T-helper 9 cell (primary cell): Measurements from ENCODE around the gene GCH1.
"Not testable (repeated sequence)": the region's sequence is repeated elsewhere in the genome, so short reads cannot be mapped to it uniquely, and the experiment has no call there.

Source experiments
- DNase-seq: peaks from one replicate; pipeline ENCODE4 v3.0.0-alpha.2; 2020

GCH1 gene

DNA sequence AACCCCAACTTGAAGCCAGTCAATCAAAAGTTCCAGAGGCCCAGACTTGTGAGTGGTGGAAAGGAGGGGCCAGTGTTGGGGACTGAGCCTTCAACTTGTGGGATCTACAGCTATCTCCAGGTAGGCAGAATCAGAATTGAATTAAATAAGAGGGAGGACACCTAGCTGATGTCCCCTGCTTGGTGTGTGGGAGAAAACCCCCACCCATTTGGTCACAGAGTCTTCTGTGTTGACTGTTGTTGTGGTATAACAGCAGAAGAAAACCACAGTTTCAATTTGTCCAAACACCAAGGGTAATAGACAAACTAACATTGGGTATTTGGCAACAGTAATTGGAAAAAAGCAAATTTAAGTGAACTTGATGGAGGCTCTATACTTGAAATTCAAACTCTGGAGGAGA, 3.4 kb upstream of the GCH1 start:
- DNase-seq: no peak

DNA sequence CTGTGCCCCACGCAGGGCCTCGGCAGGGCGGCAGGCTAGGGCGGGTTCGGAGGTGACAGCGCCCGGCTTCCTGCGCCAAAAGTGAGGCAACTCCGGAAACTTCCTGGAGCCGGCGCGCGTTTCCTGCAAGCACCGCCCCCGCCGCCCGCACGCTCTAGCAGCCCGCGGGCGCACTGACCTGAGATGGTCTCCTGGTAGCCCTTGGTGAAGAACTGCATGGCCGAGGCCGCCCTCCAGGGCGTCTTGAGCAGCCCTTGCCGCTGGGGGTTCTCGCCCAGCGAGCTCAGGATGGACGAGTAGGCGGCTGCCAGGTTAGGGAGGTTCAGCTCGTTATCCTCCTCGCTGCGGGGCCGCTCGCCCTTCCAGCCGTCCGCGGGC, 494 bp downstream of the GCH1 start:
- peak; percentile 76 for DNase-seq

DNA sequence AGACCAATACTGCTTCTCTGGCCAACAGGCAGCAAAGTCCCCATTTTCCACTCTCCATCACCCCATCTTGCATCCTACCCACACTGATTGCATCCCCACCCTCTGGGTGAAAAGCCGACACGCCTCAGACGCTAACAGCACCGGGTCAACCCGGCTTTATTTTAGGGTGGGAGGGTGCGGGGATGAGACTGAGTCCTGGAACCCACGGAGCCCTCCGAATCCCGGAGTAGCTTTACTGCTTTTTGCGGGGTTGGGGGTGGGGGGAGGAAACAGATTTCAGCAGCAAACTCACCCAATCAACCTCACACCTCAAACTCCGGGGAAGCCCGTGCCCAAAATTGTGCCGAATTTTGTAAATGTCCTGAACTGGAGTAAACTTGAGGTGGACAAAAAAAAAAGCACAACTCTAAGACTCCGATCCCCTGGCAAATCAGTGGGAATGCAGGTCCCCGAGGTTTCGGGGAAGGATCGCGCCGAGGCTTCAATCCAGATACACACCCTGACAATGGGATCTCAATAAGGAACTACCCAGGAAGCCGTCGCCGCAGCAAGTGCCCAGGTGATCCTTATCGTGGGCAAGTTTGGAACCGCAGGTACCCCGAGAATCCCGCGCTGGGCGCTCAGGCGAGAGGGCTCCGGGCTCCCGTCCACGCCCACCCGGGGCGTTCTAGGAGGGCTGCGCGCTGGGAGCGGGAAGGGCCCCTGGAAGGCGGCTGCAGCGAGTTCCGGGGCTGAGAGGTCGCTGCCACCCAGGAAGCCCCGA, 1.1 kb downstream of the GCH1 start:
- peak; percentile 7 for DNase-seq

DNA sequence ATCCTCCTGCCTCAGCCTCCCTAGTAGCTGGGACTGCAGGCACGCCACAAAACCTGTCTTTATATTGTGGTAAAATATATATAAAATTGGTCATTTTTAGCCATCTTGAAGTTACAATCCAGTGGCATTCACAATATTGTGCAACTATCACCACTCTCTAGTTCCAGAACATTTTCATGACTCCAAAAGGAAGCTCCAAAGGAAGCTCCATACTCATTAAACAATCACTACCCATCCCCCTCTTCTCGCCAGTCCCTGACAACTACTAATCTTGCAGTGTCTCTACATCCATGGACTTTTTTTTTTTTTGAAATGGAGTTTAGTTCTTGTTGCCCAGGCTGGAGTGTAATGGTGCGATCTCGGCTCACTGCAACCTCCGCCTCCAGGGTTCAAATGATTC, 3.1 kb downstream of the GCH1 start:
- no peak for DNase-seq

DNA sequence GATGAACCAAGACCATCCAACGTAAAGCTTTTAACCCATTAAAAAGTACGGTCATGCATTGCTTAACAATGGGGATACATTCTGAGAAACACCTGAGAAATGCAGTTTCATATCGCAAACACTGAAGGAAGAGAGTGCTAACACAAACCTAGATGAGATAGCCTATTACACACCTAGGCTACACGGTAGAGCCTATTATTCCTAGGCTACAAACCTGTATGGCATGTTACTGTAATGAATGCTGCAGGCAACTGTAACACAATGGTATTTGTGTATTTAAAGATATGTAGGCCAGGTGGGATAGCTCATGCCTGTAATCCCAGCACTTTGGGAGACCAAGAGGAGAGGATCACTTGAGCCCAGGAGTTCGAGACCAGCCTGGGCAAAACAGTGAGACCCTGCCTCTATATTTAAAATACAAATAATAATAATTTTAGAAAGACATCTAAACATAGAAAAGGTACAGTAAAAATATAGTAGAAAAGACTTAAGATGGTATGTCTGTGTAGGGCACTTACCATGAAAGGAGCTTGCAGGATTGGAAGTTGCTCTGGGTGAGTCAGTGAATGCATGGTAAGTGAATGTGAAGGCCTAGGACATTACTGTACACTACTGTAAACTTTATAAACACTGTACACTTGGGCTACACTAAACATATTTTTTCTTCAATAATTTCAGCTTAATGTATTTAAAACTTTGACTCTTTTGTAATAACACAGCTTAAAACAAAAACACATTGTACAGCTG, 4.6 kb downstream of the GCH1 start:
- not testable (repeated sequence) for DNase-seq

DNA sequence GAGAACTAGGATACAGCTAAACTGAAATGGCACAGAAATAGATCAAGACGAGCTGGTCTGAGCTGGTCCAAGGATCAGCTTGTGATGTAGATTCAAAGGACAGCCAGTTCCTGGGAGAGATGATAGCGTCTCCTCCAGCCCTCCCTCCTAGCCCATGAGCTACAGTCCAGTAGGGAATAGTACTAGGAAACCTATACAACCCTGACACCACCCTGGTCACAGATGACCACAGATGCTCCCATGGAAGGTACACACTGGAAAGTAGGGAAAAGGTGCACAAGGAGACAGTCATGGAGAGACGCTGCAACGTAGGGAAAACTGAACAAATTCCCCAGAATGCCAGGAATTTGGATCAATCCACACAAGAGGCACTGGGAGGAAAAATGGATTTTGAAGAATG, 6.9 kb downstream of the GCH1 start:
- DNase-seq: no peak

DNA sequence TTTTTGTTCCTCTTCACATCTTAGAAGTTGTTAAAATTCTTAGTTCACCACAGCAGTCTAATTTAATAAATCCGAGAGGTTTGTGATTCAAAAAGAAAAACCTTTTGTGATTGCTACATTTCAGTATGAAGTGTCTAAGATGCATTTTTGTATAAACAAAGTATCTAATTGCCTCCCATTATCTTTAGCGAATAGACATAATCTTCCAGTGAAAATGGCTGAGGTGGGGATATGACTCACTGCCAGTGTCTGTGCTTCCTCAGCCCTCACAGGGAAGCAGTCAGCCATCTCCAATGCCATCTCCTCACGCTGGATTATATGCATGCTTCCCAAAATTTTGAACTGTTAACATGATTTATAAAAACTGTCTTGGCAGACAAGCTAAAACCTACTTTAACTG, 7.6 kb downstream of the GCH1 start:
- no peak for DNase-seq

DNA sequence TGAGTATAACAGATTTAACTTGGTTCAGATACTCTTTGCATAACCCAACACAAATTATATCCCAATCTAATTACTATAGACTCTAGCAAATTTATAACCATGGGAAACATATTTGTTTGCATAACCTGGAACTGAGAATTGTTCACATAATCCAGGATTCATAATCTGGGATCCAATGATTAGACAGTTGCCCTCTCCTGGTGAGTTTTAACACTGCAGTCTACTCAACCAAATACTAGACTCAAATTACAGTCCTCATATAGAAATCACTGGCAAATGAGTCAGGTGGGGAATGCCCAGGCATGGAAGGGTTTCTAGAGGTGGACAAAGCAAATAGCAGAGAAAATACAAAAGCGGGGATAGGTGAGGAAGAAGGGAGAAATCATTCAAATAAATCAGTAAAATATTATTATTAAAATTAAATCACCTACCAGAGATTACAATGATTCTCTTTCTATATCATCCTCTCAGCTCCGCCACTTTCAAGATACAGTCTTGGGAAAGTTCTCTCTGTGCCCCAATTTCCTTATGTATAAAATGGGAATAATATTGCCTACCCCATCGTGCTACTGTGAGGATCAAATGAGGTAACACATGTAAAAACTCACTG, 9.4 kb downstream of the GCH1 start:
- DNase-seq: no peak

DNA sequence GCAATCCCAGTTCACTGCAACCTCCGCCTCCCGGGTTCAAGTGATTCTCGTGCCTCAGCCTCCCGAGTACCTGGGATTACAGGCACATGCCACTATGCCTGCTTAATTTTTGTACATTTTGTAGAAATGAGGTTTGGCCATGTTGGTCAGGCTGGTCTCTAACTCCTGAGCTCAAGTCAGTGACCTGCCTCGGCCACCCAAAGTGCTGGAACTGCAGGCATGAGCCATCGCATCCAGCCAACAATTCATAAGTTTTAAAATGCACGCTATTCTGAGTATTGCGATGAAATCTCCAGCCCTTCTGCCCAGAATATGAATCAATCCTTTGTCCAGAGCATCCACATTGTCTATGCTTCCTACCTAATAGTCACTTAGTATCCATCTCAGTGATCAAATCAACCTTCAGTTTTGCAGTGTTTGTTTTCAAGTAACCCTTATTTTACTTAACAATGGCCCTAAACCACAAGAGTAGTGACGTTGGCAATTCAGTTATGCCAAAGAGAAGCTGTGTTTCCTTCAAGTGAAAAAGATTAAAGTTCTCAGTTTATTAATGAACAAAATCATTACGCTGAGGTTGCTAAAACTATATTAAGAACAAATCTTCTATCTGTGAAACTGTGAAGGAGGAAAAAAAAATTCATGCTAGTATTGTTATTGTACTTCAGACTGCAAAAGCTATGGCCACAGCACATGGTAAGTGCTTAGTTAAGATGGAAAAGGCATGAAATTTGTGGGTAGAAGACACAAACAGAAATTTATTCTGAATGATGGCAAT, 11.0 kb downstream of the GCH1 start:
- DNase-seq: no peak

DNA sequence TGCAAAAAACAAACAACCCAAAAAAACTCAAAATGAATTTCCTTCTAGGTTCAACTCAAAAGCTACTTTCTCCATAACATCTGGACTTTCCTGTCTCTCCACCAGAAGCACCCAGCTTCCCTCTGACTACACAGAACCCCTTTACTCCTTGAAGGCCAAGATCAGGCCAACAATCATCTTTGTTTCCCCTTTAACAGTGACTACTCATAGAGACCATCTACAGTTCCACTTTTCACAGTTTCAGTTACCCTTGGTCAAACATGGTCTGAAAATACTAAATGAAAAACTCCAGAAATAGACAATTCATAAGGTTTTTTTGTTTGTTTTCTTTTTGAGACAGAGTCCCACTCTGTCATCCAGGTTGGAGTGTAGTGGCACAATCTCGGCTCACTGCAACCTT, 11.8 kb downstream of the GCH1 start:
- DNase-seq: no peak

DNA sequence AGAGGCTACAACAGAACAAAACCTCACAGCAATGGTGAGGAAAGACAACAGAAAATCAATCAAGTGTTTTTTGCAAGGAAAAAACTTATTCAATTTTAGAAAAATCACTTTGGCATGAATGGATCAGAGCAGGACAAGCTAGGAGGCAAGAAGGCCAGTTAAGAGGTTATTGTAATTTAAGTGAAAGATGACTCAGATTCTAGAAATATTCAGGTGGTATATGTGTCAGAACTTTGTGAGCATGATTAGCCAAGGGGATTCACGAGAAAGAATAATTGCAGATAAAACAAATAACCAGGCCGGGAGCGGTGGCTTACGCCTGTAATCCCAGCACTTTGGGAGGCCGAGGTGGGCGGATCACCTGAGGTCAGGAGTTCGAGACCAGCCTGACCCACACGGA, 12.7 kb downstream of the GCH1 start:
- DNase-seq: no peak

DNA sequence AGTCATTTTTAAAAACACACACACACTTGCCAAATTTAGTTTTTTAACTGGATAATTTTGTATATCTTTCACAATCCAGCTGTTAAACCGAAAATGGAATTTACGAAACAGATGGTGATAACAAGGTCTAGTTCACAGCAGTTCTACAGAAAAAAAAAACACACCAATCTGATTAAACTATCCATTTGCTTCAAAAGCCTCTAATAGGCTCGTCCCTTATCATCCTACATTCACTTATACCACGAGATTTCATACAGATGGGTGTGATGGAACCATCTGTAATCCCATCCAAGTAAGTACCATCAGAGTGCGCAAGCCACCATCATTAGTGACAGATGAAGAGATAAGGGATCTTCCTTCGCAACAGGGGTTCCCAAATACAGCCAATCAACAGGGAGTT, 20.1 kb downstream of the GCH1 start:
- no peak for DNase-seq

DNA sequence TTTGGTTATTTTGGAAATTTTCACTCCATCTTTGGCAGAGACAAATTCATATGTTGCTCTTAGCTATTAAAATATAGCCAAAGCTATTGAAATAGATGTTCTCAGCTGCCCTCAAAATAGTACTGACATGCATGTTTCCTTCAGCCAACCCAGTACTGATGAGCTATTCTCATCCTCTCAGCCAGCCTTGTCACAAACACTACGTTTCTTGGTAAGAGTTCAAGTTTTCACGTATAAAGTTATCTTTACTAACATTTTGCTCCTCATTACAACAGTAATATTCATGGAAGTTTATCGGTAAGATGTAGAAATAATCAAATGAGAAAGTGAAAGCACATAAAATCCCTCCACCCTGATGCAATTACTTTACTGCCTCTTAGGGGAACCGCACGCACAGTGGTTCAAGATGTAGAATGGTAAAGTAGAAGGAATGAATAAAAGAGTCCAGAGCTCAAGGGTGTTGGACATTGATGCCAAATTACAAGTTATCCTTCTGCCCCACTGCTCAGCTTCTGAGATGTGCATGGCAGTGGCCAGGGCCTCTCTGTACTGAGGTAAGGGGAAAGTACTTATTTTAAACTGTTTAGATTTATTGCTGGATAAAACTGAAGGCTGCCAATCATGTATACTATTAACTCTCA, 20.7 kb downstream of the GCH1 start:
- no peak for DNase-seq

DNA sequence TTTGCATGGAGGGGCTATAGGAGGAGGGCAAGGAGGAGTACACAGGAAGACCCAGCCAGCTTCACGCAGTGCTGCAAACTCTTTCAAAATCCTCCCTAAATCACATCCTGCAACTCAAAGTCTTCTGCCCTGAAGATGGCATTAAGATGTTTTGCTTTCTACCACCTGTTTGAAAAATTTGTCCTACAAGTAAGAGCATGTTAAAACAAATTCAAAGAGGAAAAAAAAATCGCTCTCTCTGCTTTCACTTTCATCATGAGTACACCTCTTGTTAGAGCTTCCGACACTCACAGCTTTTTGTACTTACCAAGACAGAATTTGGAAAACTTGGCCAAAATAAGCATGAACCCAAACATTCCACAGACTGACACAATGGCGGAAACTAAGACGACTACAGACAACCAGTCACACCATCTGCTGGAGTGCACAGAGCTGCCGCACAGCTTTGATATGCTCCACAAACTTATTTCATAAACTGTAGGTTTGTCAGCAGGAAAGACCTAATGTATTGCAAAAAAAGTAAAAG, 21.3 kb downstream of the GCH1 start:
- DNase-seq: no peak

DNA sequence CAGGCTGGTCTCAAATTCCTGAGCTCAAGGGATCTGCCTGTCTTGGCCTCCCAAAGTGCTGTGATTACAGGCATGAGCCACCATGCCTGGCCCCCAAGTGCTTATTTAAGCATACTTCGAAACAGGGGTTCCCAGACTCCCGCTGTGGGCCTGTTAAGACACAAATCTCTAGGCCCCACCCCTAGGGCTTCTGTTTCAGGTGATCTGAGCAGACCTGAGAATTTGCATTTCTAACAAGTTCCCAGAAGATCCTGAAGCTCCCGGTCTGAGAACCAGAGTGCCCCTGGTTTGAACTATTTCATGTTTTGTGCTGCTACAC, 25.0 kb downstream of the GCH1 start:
- DNase-seq: no peak

DNA sequence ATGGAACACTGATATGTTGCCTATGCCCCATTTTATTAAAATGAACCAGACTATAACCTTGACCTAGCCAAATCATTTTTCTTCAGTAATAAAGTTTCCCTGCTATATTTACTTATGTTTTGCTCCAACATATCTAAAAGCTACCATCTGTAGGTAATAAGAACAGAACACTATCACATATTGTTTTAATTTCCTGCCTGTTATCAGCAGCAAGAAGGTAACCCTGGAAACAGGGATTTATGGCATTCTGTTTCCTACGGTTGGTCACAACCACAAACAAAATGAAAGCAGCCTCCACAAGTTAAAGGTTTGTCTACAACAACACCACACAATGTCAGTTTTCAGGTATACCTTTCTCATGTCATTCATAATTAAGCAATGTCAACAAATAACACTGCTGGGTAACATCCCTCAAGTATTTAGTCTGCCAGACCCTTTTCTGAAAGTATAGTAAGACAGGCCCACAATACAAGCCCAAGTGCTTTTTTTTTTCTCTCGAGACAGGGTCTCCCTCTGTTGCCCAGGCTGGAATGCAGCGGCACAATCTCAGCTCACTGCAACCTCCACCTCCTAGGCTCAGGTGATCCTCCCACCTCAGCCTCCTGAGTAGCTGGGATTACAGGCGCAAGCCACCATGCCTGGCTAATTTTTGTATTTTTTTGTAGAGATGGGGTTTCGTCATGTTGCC, 25.5 kb downstream of the GCH1 start:
- no peak for DNase-seq

DNA sequence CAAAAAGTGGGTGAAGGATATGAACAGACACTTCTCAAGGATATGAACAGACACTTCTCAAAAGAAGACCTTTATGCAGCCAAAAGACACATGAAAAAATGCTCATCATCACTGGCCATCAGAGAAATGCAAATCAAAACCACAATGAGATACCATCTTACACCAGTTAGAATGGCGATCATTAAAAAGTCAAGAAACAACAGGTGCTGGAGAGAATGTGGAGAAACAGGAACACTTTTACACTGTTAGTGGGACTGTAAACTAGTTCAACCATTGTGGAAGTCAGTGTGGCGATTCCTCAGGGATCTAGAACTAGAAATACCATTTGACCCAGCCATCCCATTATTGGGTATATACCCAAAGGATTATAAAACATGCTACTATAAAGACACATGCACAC, 27.0 kb downstream of the GCH1 start:
- DNase-seq: not testable (repeated sequence)

DNA sequence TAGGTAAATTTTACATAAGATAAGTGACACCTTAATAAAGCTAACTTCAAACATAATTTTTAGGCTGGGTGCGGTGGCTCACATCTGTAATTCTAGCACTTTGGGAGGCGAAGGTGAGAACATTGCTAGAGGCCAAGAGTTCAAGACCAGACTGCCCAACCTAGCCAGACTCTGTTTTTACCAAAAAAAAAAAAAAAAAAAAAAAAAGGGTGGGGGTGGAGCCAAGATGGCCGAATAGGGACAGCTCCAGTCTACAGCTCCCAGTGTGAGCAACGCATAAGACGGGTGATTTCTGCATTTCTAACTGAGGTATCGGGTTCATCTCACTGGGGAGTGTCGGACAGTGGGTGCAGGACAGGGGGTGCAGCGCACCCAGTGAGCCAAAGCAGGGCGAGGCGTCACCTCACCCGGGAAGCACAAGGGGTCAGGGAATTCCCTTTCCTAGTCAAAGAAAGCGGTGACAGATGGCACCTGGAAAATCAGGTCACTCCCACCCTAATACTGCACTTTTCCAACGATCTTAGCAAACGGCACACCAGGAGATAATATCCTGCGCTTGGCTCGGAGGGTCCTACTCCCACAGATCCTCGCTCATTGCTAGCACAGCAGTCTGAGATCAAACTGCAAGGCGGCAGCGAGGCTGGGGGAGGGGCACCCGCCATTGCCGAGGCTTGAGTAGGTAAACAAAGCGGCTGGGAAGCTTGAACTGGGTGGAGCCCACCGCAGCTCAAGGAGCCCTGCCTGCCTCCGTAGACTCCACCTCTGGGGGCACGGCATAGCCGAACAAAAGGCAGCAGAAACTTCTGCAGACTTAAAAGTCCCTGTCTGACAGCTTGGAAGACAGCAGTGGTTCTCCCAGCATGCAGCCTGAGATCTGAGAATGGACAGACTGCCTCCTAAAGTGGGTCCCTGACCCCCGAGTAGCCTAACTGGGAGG, 32.2 kb downstream of the GCH1 start:
- DNase-seq: not testable (repeated sequence)

DNA sequence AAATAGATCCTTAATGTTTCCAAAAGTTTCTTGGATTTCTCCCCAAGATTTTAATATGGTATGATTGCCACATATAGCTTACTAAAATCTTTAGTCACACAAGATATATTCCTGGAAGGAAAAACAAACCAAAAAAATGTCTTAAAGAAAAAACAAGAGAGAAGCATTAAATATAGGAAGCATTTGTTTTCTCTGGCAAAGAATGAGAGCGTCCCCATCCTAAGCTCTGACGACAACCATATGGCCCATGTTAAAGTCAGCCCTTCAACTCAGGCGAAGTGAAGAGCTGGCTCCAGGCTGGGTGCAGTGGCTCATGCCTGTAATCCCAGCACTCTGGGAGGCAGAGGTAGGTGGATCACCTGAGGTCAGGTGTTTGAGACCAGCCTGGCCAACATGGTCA, 35.6 kb downstream of the GCH1 start:
- no peak for DNase-seq

DNA sequence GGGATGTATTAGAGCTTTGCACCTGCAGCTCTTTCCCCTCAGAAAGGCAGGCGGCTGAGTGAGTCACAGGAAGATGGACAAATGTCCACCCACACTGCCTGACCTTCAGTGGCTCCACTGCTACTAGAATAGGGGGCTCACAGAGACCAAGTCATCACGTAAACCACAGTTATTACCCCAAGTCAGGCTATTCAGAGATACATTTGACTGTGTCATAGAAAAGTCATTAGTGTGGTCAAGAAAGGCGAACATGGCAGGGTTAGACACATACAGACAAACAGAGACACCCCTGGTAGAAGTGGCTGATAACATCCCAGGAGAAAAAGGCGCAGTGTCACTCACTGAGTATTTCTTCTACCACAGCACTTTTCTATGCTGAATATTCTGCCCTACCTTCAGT, 36.0 kb downstream of the GCH1 start:
- DNase-seq: no peak

DNA sequence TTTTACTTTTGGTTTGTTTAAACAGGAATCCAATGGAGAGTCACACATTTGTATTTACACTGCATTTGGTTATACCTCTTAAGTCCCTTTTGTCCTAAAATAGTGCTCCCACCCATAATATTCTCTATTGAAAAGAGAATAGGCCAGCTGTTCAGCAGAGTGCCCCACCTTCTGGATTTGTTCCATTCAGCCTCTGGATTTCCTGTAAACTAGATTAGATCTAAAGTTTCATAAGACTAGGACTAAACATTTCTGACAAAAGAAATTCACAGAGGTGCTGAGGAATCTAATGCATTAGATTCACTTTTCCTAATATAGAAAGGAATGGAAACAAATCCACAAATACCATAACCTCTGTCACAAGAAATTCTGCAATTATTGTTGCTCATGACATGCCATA, 38.1 kb downstream of the GCH1 start:
- DNase-seq: no peak
